ENCODE results near the gene FER. TPM values are rescaled to one million over a fixed set of nuclear protein-coding genes. Genes with fewer than 3 reads are reported as not detected.

The FER gene
- total RNA-seq, 1 experiment from 2014 or later = 19.4 TPM

- BruUV-seq (replicated peaks) = no TSS peak
- Histone ChIP-seq H3K9me3 (ENCODE audit: low read length) (no peaks in the 10 kb centered on the region), H3K36me3 (ENCODE audit: low read depth, low read length) (no peaks in the 10 kb centered on the region), H4K20me1 (ENCODE audit: low read length) (no peaks in the 10 kb centered on the region), H3K79me2 (ENCODE audit: low read length) (no peaks in the 10 kb centered on the region), H3K9me2 (replicated peaks; ENCODE audit: low read length) (no peaks in the 10 kb centered on the region), H3K4me2 (ENCODE audit: low read length) (no peak overlapping the region), H3K27me3 (ENCODE audit: low read length) (no peaks in the 10 kb centered on the region), H3K4me1 (ENCODE audit: insufficient read depth, low read length) (peaks cover 15% of the 10 kb centered on the region), H3K9ac (ENCODE audit: low read length) (no peak overlapping the region), H3K27ac (ENCODE audit: low read length) (no peak overlapping the region), H2AFZ (ENCODE audit: low read length) (no peak overlapping the region), H3K4me3 (ENCODE audit: low read length) (no peak overlapping the region), H3F3A (ENCODE audit: low read length, unreplicated experiment) (no peaks in the 10 kb centered on the region)
- DNase-seq (no peak), ATAC-seq (no peak)
- POLR2A ChIA-PET (ENCODE audit: unreplicated experiment) = no interaction called here
- CTCF ChIA-PET = no interaction called here
- TF ChIP-seq EZH2phosphoT487 (IDR thresholded peaks at IDR 0.05; ENCODE audit: borderline replicate concordance, low read length) (no peak), EZH2 (IDR thresholded peaks at IDR 0.05; ENCODE audit: low read length, unreplicated experiment) (no peak), CTCF (conservative IDR thresholded peaks at IDR 0.05; ENCODE audit: low read depth, low read length) (no peak)
- intact Hi-C loops (cut with micrococcal nuclease) = loop anchor here (10.0 kb wide), 1 partner anchor 515 kb away; no protein-coding TSS in a partner anchor
Measured at GRCh38 chr5:109199799-109200620, 452.3 kb downstream of the FER start.

GRCh38 chr5:109215040-109215439 lies 467.3 kb downstream of the FER start:
- H3K4me1 ChIP-seq (ENCODE audit: insufficient read depth, low read length) = no peaks in the 10 kb centered on the region
- H3K9me3 ChIP-seq (ENCODE audit: low read length) = no peaks in the 10 kb centered on the region
- no peak overlapping the region for H3K9ac ChIP-seq (ENCODE audit: low read length)
- H4K20me1 ChIP-seq (ENCODE audit: low read length) = no peaks in the 10 kb centered on the region
- no TSS peak for BruUV-seq (replicated peaks)
- no peaks in the 10 kb centered on the region for H3K27me3 ChIP-seq (ENCODE audit: low read length)
- no peak overlapping the region for H3K27ac ChIP-seq (ENCODE audit: low read length)
- no peaks in the 10 kb centered on the region for H3F3A ChIP-seq (ENCODE audit: low read length, unreplicated experiment)
- H3K9me2 ChIP-seq (replicated peaks; ENCODE audit: low read length) = no peaks in the 10 kb centered on the region
- no peaks in the 10 kb centered on the region for H3K36me3 ChIP-seq (ENCODE audit: low read depth, low read length)
- H3K79me2 ChIP-seq (ENCODE audit: low read length) = no peaks in the 10 kb centered on the region
- ChIA-PET POLR2A (ENCODE audit: unreplicated experiment) (no interaction called here), CTCF (no interaction called here)
- intact Hi-C loops (cut with micrococcal nuclease) = no loop called here
- DNase-seq (no peak), ATAC-seq (no peak)
- no peak overlapping the region for H3K4me3 ChIP-seq (ENCODE audit: low read length)
- H3K4me2 ChIP-seq (ENCODE audit: low read length) = no peak overlapping the region
- TF ChIP-seq CTCF (conservative IDR thresholded peaks at IDR 0.05; ENCODE audit: low read depth, low read length) = no peak
- no peak for TF ChIP-seq EZH2phosphoT487 (IDR thresholded peaks at IDR 0.05; ENCODE audit: borderline replicate concordance, low read length)
- TF ChIP-seq EZH2 (IDR thresholded peaks at IDR 0.05; ENCODE audit: low read length, unreplicated experiment) = no peak
- no peak overlapping the region for H2AFZ ChIP-seq (ENCODE audit: low read length)

- no peaks in the 10 kb centered on the region for H3K79me2 ChIP-seq (ENCODE audit: low read length)
- H3F3A ChIP-seq (ENCODE audit: low read length, unreplicated experiment) = no peaks in the 10 kb centered on the region
- no peaks in the 10 kb centered on the region for H3K4me1 ChIP-seq (ENCODE audit: insufficient read depth, low read length)
- CTCF ChIA-PET = no interaction called here
- H4K20me1 ChIP-seq (ENCODE audit: low read length) = no peaks in the 10 kb centered on the region
- H3K9me2 ChIP-seq (replicated peaks; ENCODE audit: low read length) = no peaks in the 10 kb centered on the region
- H3K36me3 ChIP-seq (ENCODE audit: low read depth, low read length) = no peaks in the 10 kb centered on the region
- DNase-seq (no peak), ATAC-seq (no peak)
- TF ChIP-seq EZH2phosphoT487 (IDR thresholded peaks at IDR 0.05; ENCODE audit: borderline replicate concordance, low read length) (no peak), CTCF (conservative IDR thresholded peaks at IDR 0.05; ENCODE audit: low read depth, low read length) (no peak), EZH2 (IDR thresholded peaks at IDR 0.05; ENCODE audit: low read length, unreplicated experiment) (no peak)
- H3K4me2 ChIP-seq (ENCODE audit: low read length) = no peak overlapping the region
- no peak overlapping the region for H3K4me3 ChIP-seq (ENCODE audit: low read length)
- POLR2A ChIA-PET (ENCODE audit: unreplicated experiment) = no interaction called here
- no peak overlapping the region for H2AFZ ChIP-seq (ENCODE audit: low read length)
- intact Hi-C loops (cut with micrococcal nuclease) = no loop called here
- H3K27me3 ChIP-seq (ENCODE audit: low read length) = no peaks in the 10 kb centered on the region
- no peak overlapping the region for H3K9ac ChIP-seq (ENCODE audit: low read length)
- no peaks in the 10 kb centered on the region for H3K9me3 ChIP-seq (ENCODE audit: low read length)
- H3K27ac ChIP-seq (ENCODE audit: low read length) = no peak overlapping the region
- no TSS peak for BruUV-seq (replicated peaks)
Measured at GRCh38 chr5:109218818-109219217, 471.1 kb downstream of the FER start.
